GM10266 (cell line): ENCODE data around the gene SLC17A3.

ENCODE experiments used
- DNase-seq: peaks from one replicate; pipeline ENCODE4 v3.0.0; 2012; ENCODE audit errors: extremely low spot score
- TF ChIP-seq, protein P1 (sequence below): IDR thresholded peaks from 2 replicates; pipeline ENCODE4 v1.5.1; 2012; ENCODE audit warnings: mild to moderate bottlenecking, low read depth; ENCODE audit not compliant: control insufficient read depth, insufficient read depth; ENCODE audit errors: missing control alignments

Gene SLC17A3

DNA sequence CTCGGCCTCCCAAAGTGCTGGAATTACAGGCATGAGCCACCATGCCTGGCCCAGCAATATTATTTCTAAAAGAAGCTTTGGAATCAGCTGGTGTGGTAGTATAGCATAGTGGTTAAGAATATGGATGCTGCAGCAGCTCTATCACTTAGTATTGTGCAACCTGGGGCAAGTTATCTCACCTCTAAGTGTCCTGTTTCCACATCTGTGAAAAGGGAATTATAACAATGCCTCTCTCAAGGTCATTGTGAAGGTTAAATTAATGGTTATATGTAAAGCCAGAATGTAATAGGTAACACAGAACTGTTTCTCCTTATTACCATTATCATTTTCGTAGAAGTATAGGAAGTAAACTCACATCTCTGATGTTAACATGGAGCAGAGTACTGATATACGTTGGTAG, 42.3 kb upstream of the SLC17A3 start:
- TF ChIP-seq, protein P1, sequence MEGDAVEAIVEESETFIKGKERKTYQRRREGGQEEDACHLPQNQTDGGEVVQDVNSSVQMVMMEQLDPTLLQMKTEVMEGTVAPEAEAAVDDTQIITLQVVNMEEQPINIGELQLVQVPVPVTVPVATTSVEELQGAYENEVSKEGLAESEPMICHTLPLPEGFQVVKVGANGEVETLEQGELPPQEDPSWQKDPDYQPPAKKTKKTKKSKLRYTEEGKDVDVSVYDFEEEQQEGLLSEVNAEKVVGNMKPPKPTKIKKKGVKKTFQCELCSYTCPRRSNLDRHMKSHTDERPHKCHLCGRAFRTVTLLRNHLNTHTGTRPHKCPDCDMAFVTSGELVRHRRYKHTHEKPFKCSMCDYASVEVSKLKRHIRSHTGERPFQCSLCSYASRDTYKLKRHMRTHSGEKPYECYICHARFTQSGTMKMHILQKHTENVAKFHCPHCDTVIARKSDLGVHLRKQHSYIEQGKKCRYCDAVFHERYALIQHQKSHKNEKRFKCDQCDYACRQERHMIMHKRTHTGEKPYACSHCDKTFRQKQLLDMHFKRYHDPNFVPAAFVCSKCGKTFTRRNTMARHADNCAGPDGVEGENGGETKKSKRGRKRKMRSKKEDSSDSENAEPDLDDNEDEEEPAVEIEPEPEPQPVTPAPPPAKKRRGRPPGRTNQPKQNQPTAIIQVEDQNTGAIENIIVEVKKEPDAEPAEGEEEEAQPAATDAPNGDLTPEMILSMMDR = no peak
- DNase-seq = no peak

DNA sequence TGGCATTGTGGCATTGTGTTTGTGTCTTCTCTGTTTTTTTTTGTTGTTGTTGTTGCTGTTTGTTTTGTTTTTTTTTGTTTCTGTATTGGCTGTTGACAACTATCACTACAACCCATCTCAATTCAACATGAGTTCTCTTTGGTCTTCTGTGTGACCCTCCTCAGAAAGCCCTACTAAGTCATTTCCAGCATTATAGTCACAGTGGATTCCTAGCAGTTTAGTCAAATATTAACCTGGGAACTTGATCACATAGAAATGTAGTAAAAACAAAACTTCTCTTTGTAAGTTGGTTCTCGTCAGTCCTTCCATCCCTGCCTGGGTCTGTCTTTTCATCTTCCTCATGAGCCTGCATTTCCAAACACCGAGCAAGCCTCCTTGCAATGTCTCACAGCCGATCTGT, 39.7 kb upstream of the SLC17A3 start:
- TF ChIP-seq, protein P1 = no peak
- no peak for DNase-seq

- TF ChIP-seq, protein P1 = no peak
- DNase-seq = no peak
These were observed 37.3 kb upstream of the SLC17A3 start for GRCh38 chr6:25911351-25911750.

GRCh38 chr6:25907475-25908014, 33.5 kb upstream of the SLC17A3 start:
- no peak for DNase-seq

GRCh38 chr6:25903467-25904099, 29.5 kb upstream of the SLC17A3 start:
- TF ChIP-seq, protein P1 = no peak
- no peak for DNase-seq

More at GRCh38 chr6:25907475-25908014, 33.5 kb upstream of the SLC17A3 start:
- TF ChIP-seq, protein P1 = no peak

- TF ChIP-seq, protein P1 = no peak
- no peak for DNase-seq
These were observed 28.0 kb upstream of the SLC17A3 start for GRCh38 chr6:25902071-25902470.

DNA sequence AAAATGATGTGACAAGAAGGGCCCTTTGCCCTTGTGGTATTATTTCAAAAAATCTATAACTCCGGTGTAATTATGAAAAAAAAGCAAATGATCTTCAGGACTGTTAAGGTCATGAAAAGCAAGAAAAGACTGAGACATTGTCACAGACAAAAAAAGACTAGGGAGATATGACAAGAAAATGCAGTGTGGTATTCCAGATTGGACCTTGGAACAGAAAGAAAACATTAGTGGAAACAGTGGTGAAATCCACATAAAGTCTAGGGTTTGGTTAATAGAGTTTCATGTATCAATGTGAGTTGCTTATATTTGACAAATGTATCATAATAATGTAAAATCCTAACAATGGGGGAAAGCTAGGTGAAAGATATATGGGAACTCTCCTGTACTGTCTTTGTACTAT, 26.8 kb upstream of the SLC17A3 start:
- TF ChIP-seq, protein P1 = no peak
- no peak for DNase-seq
